Activated gamma-delta T cell treated with Interleukin-2 at 50 U/mL for 16 hours (primary cell): Measurements from ENCODE around the gene MPP4.
"Not testable (repeated sequence)": the region's sequence is repeated elsewhere in the genome, so short reads cannot be mapped to it uniquely, and the experiment has no call there.

Experiments used
- DNase-seq: peaks from one replicate; pipeline ENCODE4 v3.0.0-alpha.2; 2020

The MPP4 gene

GRCh38 chr2:201698588-201699226 is at the start of gene MPP4:
TSS of gene MPP4 (minus strand) at chr2:201698644. CDS start at chr2:201693954, 4,690 bp downstream.
- no peak for DNase-seq

- DNase-seq, result no peak
Measured at GRCh38 chr2:201746551-201746950, 48.1 kb upstream of the MPP4 start.

- DNase-seq, result no peak
Measured at GRCh38 chr2:201735486-201735885, 37.0 kb upstream of the MPP4 start.

GRCh38 chr2:201734111-201734510 is 35.7 kb upstream of the MPP4 start:
- DNase-seq, result no peak

- no peak for DNase-seq
Measured at GRCh38 chr2:201733544-201733943, 35.1 kb upstream of the MPP4 start.

GRCh38 chr2:201730651-201731285 is 32.3 kb upstream of the MPP4 start:
- DNase-seq, result no peak

GRCh38 chr2:201715459-201715858 is 17.0 kb upstream of the MPP4 start:
- no peak for DNase-seq

GRCh38 chr2:201712726-201713125 is 14.3 kb upstream of the MPP4 start:
- no peak for DNase-seq

- DNase-seq, result no peak
Measured at GRCh38 chr2:201709747-201710146, 11.3 kb upstream of the MPP4 start.

- no peak for DNase-seq
Measured at GRCh38 chr2:201709049-201709448, 10.6 kb upstream of the MPP4 start.

GRCh38 chr2:201707753-201708152 is 9.3 kb upstream of the MPP4 start:
- DNase-seq, result no peak

GRCh38 chr2:201707142-201707541 is 8.7 kb upstream of the MPP4 start:
- DNase-seq, result no peak

- no peak for DNase-seq
Measured at GRCh38 chr2:201704536-201704935, 6.1 kb upstream of the MPP4 start.

GRCh38 chr2:201701646-201702045 is 3.2 kb upstream of the MPP4 start:
- DNase-seq, result no peak

- DNase-seq, result no peak
Measured at GRCh38 chr2:201699416-201699815, 972 bp upstream of the MPP4 start.

- no peak for DNase-seq
Measured at GRCh38 chr2:201697899-201698298, 545 bp downstream of the MPP4 start.

GRCh38 chr2:201696151-201696659 is 2.2 kb downstream of the MPP4 start:
- DNase-seq, result no peak

- no peak for DNase-seq
Measured at GRCh38 chr2:201685156-201685555, 13.3 kb downstream of the MPP4 start.

GRCh38 chr2:201680743-201681142 is 17.7 kb downstream of the MPP4 start:
- DNase-seq, result no peak

- DNase-seq, result no peak
Measured at GRCh38 chr2:201678401-201678800, 20.0 kb downstream of the MPP4 start.

GRCh38 chr2:201675454-201675853 is 23.0 kb downstream of the MPP4 start:
- no peak for DNase-seq

GRCh38 chr2:201674794-201675193 is 23.6 kb downstream of the MPP4 start:
- no peak for DNase-seq

- no peak for DNase-seq
Measured at GRCh38 chr2:201674298-201674697, 24.1 kb downstream of the MPP4 start.

- no peak for DNase-seq
Measured at GRCh38 chr2:201673546-201673945, 24.9 kb downstream of the MPP4 start.

- not testable (repeated sequence) for DNase-seq
Measured at GRCh38 chr2:201671205-201671604, 27.2 kb downstream of the MPP4 start.
